Esophagus (tissue), 2 donors: Measurements from ENCODE around the gene ELAVL4. TPM values are rescaled to one million over a fixed set of nuclear protein-coding genes. Genes with fewer than 3 reads are reported as not detected.

ENCODE experiments used
- H3K27ac ChIP-seq, 2 donors: one replicate each; pipeline ENCODE4 v1.5.1; 2013; ENCODE audit warnings: low read depth in 2 of 2, mild to moderate bottlenecking in 2 of 2, inconsistent platforms in 1 of 2, low read length in 1 of 2, moderate library complexity in 1 of 2
- H3K27me3 ChIP-seq, 2 donors: one replicate each; pipeline ENCODE4 v1.6.1; 2013; ENCODE audit warnings: low read length in 2 of 2, control low read depth in 1 of 2, mild to moderate bottlenecking in 1 of 2; ENCODE audit not compliant: insufficient read depth in 2 of 2, control insufficient read depth in 1 of 2
- H3K36me3 ChIP-seq, 2 donors: one replicate each; pipeline ENCODE4 v1.6.1; 2013; ENCODE audit warnings: low read length in 1 of 2; ENCODE audit not compliant: control insufficient read depth in 2 of 2, insufficient read depth in 2 of 2
- H3K4me1 ChIP-seq, 2 donors: one replicate each; pipeline ENCODE4 v1.6.1; 2013; ENCODE audit warnings: low read length in 1 of 2; ENCODE audit not compliant: control insufficient read depth in 2 of 2, insufficient read depth in 2 of 2
- H3K4me3 ChIP-seq, 2 donors: one replicate each; pipeline ENCODE4 v1.5.1; 2013; ENCODE audit warnings: low read length in 2 of 2, mild to moderate bottlenecking in 2 of 2, low read depth in 1 of 2, moderate library complexity in 1 of 2
- H3K9me3 ChIP-seq, 2 donors: one replicate each; pipeline ENCODE4 v1.6.1; 2013; ENCODE audit warnings: mild to moderate bottlenecking in 2 of 2, low read depth in 1 of 2, low read length in 1 of 2, moderate library complexity in 1 of 2; ENCODE audit not compliant: control insufficient read depth in 2 of 2, insufficient read depth in 1 of 2
- WGBS, 2 donors: extraction: QIAGEN DNeasy Blood & Tissue Kit; methylation state at CpG; one replicate each; pipeline ENCODE4 v1.1.7; 2013; 5-methylcytosine and 5-hydroxymethylcytosine counted together
- polyA plus RNA-seq, 2 donors: library from polyadenylated mRNA; stranded (reverse); fragments of 200-250 nt; gene quantifications; one replicate each; pipeline ENCODE4 v1.2.3, GENCODE V29; 2013
- donor health status: healthy with polysubstance abuse.
- donor health status: Bipolar disorder and iron deficiency.

Gene ELAVL4
- under 1 TPM in 1 of 2 donors, not detected in 1; 0.06 TPM for polyA plus RNA-seq

DNA sequence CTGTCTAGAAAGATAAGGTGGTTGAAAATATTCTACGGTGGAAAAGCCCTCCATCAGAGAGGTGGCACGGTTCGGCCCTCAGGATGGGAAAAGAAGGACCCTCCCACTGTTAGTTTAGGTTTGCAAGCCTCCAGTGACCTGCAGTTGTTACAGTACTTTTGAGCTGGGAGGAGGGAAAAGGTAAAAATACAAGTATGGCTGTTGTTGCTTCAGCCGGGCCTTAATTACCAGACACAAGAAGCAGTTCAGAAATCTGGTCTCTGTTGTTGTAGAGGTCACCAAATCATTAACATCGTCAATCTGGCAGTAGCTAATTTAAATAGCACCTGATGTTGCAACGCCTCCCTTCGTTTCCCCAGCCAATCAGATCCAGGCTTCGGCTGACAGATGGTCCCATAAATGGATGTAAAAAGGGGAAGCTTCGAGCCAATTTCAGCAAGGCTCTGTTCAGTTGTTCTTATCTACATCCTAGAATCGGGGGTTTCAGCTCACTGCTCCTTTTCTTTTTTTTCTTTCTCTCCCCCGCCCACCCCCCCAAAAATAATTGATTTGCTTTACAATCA is at the start of gene ELAVL4:
ELAVL4 (plus strand) TSS at position 424 of the 563 bp plus-strand sequence. CDS start 270 bp downstream, outside the sequence.
- Histone ChIP-seq H3K4me3 (no peak within 1 kb of the TSS), H3K36me3 (no peaks in the 10 kb centered on the region), H3K9me3 (no peaks in the 10 kb centered on the region), H3K27ac (no peak within 1 kb of the TSS), H3K4me1 (no peaks in the 10 kb centered on the region), H3K27me3 (peaks cover 0 to 5% of the 10 kb centered on the region in 2 donors)
- 48 to 54% methylated on average over 11 of the region's 11 CpGs for WGBS, 2 donors

DNA sequence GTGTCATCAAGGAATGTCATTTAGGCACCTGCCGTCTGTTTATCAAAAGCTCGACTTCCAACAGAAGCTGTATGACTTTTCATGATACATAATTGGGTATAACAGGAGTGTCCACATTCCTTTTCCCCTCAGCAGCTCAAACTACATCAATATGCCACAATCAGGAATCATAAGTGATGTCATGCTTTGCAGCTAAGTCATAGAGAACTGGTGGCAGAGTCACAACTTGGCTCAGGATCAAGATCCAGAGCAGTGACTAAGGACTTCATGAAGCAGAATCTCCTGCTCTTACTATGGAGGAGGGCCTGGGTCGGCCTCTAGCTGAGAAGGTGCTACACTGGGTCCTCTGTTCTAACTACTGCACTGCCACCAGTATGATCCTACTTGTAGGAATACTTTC is 48.4 kb upstream of the ELAVL4 start:
- Histone ChIP-seq H3K27ac (no peak overlapping the region), H3K4me1 (no peaks in the 10 kb centered on the region), H3K9me3 (no peaks in the 10 kb centered on the region), H3K36me3 (no peaks in the 10 kb centered on the region), H3K27me3 (no peaks in the 10 kb centered on the region), H3K4me3 (no peak overlapping the region)
- 52 to 59% methylated on average over 3 of the region's 3 CpGs for WGBS, 2 donors

DNA sequence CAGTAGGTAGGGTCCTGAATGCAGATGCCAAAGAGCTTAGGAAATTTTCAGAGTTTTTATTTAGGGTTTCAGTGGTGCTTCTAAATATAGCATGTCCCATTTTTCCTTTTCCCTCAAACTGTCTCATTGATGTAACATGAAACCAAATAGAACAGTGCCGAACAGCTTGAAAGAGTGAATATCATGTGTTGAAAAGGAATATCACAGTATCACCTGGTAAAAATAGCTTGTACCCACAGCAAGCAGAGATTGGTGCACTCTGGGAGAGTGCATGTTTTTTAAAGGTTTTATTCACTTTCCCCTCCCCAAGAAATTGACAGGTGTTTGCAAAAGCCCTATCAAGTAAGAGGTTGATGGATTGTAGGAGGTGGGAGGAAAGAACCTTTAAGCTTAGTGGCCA is 41.9 kb upstream of the ELAVL4 start:
- Histone ChIP-seq H3K27ac (no peak overlapping the region), H3K36me3 (no peaks in the 10 kb centered on the region), H3K9me3 (no peaks in the 10 kb centered on the region), H3K27me3 (no peaks in the 10 kb centered on the region), H3K4me1 (no peaks in the 10 kb centered on the region), H3K4me3 (no peak overlapping the region)
- 27 to 31% methylated on average over 1 of the region's 1 CpG for WGBS, 2 donors

DNA sequence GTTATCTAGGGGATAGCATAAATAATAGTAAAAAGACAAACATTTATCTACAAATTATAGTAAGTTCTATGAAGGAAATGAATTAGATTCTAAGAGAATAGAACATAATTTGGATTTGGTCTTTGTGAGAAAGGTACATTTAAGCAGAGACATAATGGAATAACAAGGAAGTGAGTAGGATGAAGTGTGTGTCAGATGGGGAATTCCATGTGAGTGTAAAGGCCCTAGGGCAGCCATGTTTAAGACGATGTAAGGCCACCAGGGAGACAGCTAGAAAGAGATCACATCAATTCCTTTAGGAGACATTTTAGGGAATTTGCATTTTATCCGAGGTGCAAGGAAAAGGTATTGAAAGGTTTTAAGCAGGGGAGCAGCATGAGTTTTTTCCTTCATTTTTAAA is 33.8 kb upstream of the ELAVL4 start:
- H3K9me3 ChIP-seq: no peaks in the 10 kb centered on the region
- H3K27ac ChIP-seq: no peak overlapping the region
- no peaks in the 10 kb centered on the region for H3K36me3 ChIP-seq
- H3K27me3 ChIP-seq: no peaks in the 10 kb centered on the region
- H3K4me1 ChIP-seq: no peaks in the 10 kb centered on the region
- H3K4me3 ChIP-seq: no peak overlapping the region
- WGBS, 2 donors: 70 to 77% methylated on average over 2 of the region's 2 CpGs

DNA sequence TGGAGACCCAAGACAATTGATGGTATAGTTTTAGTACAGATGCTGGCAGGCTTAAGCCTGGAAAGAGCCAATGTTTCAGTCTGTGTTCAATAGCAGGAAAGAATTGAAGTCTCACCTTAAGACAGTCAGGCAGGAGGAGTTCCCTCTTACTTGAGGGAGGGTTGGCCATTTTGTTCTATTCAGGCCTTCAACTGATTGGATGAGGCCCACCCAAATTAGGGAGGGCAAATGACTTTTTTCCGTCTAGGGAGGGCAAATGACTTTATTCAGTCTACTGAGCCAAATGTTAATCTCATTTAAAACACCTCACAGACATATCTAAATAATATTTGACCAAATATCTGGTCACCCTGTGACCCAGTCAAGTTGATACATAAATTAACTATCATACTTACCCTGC is 31.4 kb upstream of the ELAVL4 start:
- H3K27ac ChIP-seq: no peak overlapping the region
- no peaks in the 10 kb centered on the region for H3K9me3 ChIP-seq
- H3K27me3 ChIP-seq: no peaks in the 10 kb centered on the region
- no peaks in the 10 kb centered on the region for H3K4me1 ChIP-seq
- WGBS, 2 donors: 85 to 91% methylated on average over 1 of the region's 1 CpG
- no peaks in the 10 kb centered on the region for H3K36me3 ChIP-seq
- H3K4me3 ChIP-seq: no peak overlapping the region

DNA sequence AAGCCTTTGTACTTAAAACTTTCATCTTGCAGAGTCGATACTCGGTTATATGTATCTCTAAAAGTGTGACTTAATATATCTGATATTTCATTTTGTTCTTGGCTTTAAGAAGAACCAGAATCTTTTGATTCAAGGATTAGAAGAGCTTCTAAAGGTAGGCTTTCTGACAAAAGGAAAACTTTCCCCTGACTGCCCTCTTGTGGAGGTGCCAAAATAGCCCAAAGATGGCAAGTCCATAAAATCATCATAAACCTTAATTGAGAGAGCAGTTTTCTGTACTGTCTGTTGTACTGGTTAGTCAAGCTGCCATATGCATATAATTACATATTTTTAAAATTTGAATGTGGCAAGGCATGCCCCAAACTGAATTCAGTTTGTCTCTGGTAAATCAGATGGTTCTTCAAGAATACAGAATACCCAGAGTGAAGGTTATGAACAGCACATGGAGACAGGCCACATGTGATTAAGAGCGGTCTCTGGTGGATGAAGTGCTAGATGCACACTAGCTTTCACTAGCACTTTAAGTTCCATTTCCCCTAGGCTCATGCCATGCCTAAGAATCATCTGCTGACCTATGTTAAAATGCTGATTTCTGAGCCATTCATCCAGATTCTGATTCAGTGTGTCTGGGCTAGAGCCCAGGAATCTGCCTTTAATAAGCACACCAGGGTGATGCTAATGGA is 27.7 kb upstream of the ELAVL4 start:
- no peak overlapping the region for H3K4me3 ChIP-seq
- H3K9me3 ChIP-seq: no peaks in the 10 kb centered on the region
- H3K27ac ChIP-seq: no peak overlapping the region
- no peaks in the 10 kb centered on the region for H3K27me3 ChIP-seq
- H3K4me1 ChIP-seq: no peaks in the 10 kb centered on the region
- 66 to 71% methylated on average over 3 of the region's 3 CpGs for WGBS, 2 donors
- H3K36me3 ChIP-seq: no peaks in the 10 kb centered on the region

DNA sequence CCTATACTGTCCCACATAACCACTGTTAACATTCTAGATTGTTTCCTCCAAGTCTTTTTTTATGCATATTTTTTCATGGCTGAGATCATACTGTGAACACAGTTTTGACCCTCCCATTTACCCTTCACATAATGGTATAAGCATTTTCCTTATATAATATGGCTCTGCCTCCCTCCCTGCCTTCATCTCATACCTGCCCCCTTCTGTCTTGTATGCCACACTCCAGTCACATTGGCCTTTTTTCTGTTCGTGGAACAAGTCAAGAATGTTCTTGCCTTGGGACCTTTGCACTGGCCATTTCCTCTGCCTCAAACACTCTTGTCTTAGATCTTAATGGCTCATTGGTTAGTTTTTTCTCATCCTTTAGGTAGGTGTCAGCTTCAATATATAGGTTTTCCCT is 24.3 kb upstream of the ELAVL4 start:
- H3K4me3 ChIP-seq: no peak overlapping the region
- no peaks in the 10 kb centered on the region for H3K27me3 ChIP-seq
- H3K4me1 ChIP-seq: no peaks in the 10 kb centered on the region
- no peak overlapping the region for H3K27ac ChIP-seq
- 59 to 62% methylated on average over 1 of the region's 1 CpG for whole genome bisulfite sequencing, 2 donors
- no peaks in the 10 kb centered on the region for H3K36me3 ChIP-seq
- H3K9me3 ChIP-seq: no peaks in the 10 kb centered on the region

- Histone ChIP-seq H3K27me3 (no peaks in the 10 kb centered on the region), H3K4me1 (no peaks in the 10 kb centered on the region), H3K36me3 (no peaks in the 10 kb centered on the region), H3K9me3 (peaks cover 0 to 2% of the 10 kb centered on the region in 2 donors), H3K4me3 (no peak overlapping the region), H3K27ac (no peak overlapping the region)
- WGBS, 2 donors: 85 to 90% methylated on average over 9 of the region's 9 CpGs
These were observed 17.7 kb upstream of the ELAVL4 start for GRCh38 chr1:50091068-50091467.

DNA sequence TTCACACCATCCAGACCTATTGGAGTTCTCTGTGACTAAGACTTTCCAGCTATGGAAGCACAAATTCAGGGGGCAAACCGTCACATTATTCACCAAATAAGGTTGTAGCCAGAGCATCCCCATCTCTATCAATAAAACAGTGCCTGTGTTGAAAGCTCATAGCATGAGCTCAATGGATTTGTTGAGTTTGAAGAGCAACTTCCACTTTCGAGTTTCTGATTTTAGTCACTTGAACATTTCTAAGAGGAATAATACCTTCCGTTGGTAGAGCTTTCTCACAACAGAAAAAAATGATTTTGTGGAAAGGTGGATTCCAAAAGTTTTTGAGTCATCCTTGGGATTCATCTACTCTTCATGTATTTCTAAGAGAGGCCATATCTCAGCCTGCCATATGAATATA is 13.0 kb upstream of the ELAVL4 start:
- Histone ChIP-seq H3K36me3 (no peaks in the 10 kb centered on the region), H3K9me3 (peaks cover 0 to 2% of the 10 kb centered on the region in 2 donors), H3K4me1 (no peaks in the 10 kb centered on the region), H3K27ac (no peak overlapping the region), H3K4me3 (no peak overlapping the region), H3K27me3 (no peaks in the 10 kb centered on the region)
- WGBS, 2 donors: 69 to 72% methylated on average over 3 of the region's 3 CpGs
